Measurements from ENCODE around the gene NCOA1. TPM values are rescaled to one million over a fixed set of nuclear protein-coding genes. Genes with fewer than 3 reads are reported as not detected.
A peak's percentile ranks its signal among the peaks of the same experiment; 100 is the strongest.

Gene NCOA1
- total RNA-seq, 5 donors from 2014 or later (not counting 1 experiment from before 2014, with no cell fraction given), result 34.7 to 55.5 (median 37.6) TPM

DNA sequence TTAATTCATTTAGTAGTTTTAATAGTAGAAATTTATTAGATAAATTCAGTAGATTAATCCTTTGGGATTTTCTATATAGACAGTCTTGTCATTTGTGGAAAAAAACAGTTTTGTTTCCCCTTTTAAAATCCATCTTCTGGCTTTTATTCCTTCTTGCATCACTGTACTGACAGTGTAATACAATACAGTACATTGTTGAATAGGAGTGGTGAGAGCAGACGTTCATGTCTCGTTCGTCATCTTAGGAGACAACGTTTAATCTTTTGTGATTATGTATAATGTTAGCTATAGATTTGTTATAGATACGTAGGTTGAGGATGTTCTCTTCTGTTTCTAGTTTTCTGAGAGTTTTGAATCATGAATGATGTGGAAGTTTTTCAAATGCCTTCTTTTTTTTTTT lies 61.8 kb downstream of the NCOA1 start:
- Mint-ChIP-seq H3K4me1 (peaks cover 27 to 41% (median 33%) of the 10 kb centered on the region in 3 donors), H3K9me3 (peaks cover 9 to 25% (median 20%) of the 10 kb centered on the region in 3 donors), H3K4me3 (no peak overlapping the region), H3K36me3 (peaks cover 55% of the 10 kb centered on the region), H3K27me3 (no peaks in the 10 kb centered on the region), H3K27ac (no peak overlapping the region)
- POLR2A ChIA-PET, result interaction anchor here in 1 of 2 donors (0.7 kb wide), 1 partner anchor 24 kb away, joined by 4 read pairs; no protein-coding TSS in a partner anchor
- Histone ChIP-seq H3K4me3 (ENCODE audit: control insufficient read depth in 1 of 2, extremely low read depth in 1 of 2, low read length in 1 of 2) (no peak overlapping the region), H3K27me3 (replicated peaks in 1 of 2; ENCODE audit: control insufficient read depth in 2 of 2, extremely low read depth in 1 of 2, insufficient read depth in 2 of 2, low read length in 1 of 2) (no peaks in the 10 kb centered on the region), H3K9me3 (no peaks in the 10 kb centered on the region), H3K4me1 (ENCODE audit: control insufficient read depth in 1 of 2, extremely low read depth in 1 of 2, insufficient read depth in 2 of 2, low read length in 2 of 2) (no peaks in the 10 kb centered on the region), H3K27ac (ENCODE audit: low read length) (no peak overlapping the region), H3K36me3 (ENCODE audit: control insufficient read depth in 2 of 2, extremely low read depth in 1 of 2, insufficient read depth in 1 of 2, low read length in 1 of 2) (peaks cover 5 to 6% of the 10 kb centered on the region in 2 donors)
- no peak for DNase-seq
- WGBS (ENCODE audit: insufficient coverage), result 100% methylated on average over 1 of the region's 5 CpGs
- ATAC-seq (replicated peaks in 1 of 4), result no peak
- CTCF ChIA-PET, result interaction anchor here (0.6 to 0.7 kb wide), 3 partner anchors 11 to 650 kb away, joined by 3 to 4 read pairs (median 3); no protein-coding TSS in a partner anchor

DNA sequence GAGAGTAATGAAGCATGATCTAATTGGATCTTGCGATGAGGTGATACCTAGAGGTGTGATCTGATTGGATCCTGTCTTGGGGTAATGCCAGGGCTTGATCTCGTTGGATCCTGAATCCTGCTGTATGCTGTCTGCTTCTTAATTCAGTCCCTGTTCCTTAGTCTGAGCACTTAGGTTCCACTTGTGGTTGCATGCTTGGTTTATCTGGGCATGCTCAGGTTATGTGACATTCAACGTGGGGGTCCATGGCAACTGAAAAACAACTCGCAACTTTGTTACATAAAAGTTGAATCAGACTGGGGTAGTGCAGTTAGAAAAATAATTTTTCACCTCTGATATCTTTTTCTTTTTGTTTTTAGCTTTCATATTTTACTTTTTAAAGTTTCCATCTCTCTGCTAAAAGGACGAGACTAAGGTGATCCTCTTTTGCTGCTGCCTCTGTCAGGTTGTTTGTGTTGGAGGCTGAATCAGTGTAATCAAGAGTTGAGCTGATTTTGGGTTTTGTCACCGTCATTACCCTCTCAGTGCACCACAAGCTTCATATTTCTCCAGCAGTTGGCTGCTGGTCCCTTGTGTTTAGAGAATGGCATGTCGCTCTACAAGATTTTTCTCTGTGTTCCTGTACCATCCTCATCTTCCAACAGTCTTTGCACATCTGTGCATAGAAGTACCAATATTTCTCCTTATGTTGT lies 67.9 kb downstream of the NCOA1 start:
- Histone ChIP-seq H3K27me3 (replicated peaks in 1 of 2; ENCODE audit: control insufficient read depth in 2 of 2, extremely low read depth in 1 of 2, insufficient read depth in 2 of 2, low read length in 1 of 2) (no peaks in the 10 kb centered on the region), H3K27ac (ENCODE audit: low read length) (no peak overlapping the region), H3K4me3 (ENCODE audit: control insufficient read depth in 1 of 2, extremely low read depth in 1 of 2, low read length in 1 of 2) (no peak overlapping the region), H3K36me3 (ENCODE audit: control insufficient read depth in 2 of 2, extremely low read depth in 1 of 2, insufficient read depth in 1 of 2, low read length in 1 of 2) (peaks cover 2 to 10% of the 10 kb centered on the region in 2 donors), H3K9me3 (no peaks in the 10 kb centered on the region), H3K4me1 (ENCODE audit: control insufficient read depth in 1 of 2, extremely low read depth in 1 of 2, insufficient read depth in 2 of 2, low read length in 2 of 2) (peaks cover 0 to 3% of the 10 kb centered on the region in 2 experiments)
- no peak overlapping the region for H3K4me3 Mint-ChIP-seq
- WGBS (ENCODE audit: insufficient coverage), result 100% methylated on average over 3 of the region's 7 CpGs
- ATAC-seq (replicated peaks in 1 of 4) (no peak), DNase-seq (no peak)
- CTCF ChIA-PET, result no interaction called here
- peaks cover 3 to 11% (median 8%) of the 10 kb centered on the region in 3 donors for H3K9me3 Mint-ChIP-seq
- H3K36me3 Mint-ChIP-seq, result peaks cover 59% of the 10 kb centered on the region
- no peaks in the 10 kb centered on the region for H3K27me3 Mint-ChIP-seq
- H3K27ac Mint-ChIP-seq, result peak overlapping the region in 1 of 2 donors; percentile 6
- POLR2A ChIA-PET, result interaction anchor here in 1 of 2 donors (0.7 kb wide), 1 partner anchor 24 kb away, joined by 3 read pairs; no protein-coding TSS in a partner anchor
- H3K4me1 Mint-ChIP-seq, result peaks cover 50 to 57% (median 54%) of the 10 kb centered on the region in 3 donors

DNA sequence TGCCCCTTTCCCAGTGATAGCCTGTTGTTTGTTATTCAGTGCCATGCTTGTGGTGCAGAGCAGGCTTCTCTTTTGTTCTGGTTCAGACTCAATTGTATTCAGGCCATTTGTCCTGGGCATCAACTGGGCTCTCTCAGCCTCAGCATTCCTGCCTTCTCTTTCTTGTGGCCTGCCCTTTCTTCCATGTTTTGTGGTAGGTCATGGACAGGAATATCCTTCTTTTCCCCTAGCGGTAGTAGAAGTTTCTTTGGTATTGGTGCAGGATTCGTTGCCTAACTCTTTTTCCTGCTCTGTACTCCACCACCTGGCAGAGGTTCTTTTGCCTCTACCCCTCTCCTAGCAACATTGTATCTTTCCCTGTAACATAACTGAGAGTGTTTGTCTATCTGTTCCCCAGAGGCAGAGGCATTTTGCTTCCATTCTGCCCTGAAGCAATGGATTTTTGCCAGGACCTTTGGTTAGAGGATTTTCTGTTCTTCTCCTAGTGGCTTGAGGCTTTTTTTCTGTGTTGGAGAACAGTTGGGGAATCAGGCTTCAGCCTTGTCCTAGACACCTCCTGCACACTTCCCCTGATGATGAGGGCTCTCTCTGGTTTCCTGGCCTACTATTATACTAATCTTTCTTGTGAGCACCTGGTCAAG lies 68.5 kb downstream of the NCOA1 start:
- Mint-ChIP-seq H3K27me3 (no peaks in the 10 kb centered on the region), H3K36me3 (peaks cover 59% of the 10 kb centered on the region), H3K27ac (no peak overlapping the region), H3K4me1 (peaks cover 48 to 57% (median 54%) of the 10 kb centered on the region in 3 donors), H3K4me3 (no peak overlapping the region), H3K9me3 (peaks cover 3 to 11% (median 8%) of the 10 kb centered on the region in 3 donors)
- H3K4me3 ChIP-seq (ENCODE audit: control insufficient read depth in 1 of 2, extremely low read depth in 1 of 2, low read length in 1 of 2), result no peak overlapping the region
- ATAC-seq (replicated peaks in 1 of 4) (no peak), DNase-seq (no peak)
- WGBS (ENCODE audit: insufficient coverage), result no CpG with 5 or more reads among the region's 2 CpGs
- H3K27ac ChIP-seq (ENCODE audit: low read length), result no peak overlapping the region
- no peaks in the 10 kb centered on the region for H3K27me3 ChIP-seq (replicated peaks in 1 of 2; ENCODE audit: control insufficient read depth in 2 of 2, extremely low read depth in 1 of 2, insufficient read depth in 2 of 2, low read length in 1 of 2)
- peaks cover 2 to 7% of the 10 kb centered on the region in 2 donors for H3K36me3 ChIP-seq (ENCODE audit: control insufficient read depth in 2 of 2, extremely low read depth in 1 of 2, insufficient read depth in 1 of 2, low read length in 1 of 2)
- H3K4me1 ChIP-seq (ENCODE audit: control insufficient read depth in 1 of 2, extremely low read depth in 1 of 2, insufficient read depth in 2 of 2, low read length in 2 of 2), result peaks cover 0 to 3% of the 10 kb centered on the region in 2 experiments
- ChIA-PET POLR2A (interaction anchor here in 1 of 2 donors (0.7 kb wide), 1 partner anchor 23 kb away, joined by 3 read pairs; no protein-coding TSS in a partner anchor), CTCF (no interaction called here)
- no peaks in the 10 kb centered on the region for H3K9me3 ChIP-seq

DNA sequence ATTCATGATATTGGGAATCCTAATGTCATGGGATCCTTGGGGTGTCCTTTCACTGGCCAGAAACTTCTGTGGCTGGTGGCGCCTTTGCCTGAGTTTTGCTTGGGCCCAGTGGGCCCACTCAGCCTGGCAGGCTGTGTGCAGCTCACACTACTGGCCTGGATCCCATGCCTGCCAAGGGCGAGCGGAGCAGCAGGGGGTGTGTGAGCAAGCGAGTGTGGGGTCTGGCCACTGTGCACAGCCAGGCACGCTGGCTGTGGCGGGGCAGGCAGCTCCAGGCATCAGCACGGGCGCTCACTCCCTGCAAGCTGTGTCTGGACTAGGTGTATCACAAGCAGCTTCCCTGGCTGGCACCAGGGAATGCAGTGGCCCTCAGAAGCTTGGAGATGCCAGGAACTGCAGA lies 74.5 kb downstream of the NCOA1 start:
- Histone ChIP-seq H3K9me3 (no peaks in the 10 kb centered on the region), H3K4me3 (ENCODE audit: control insufficient read depth in 1 of 2, extremely low read depth in 1 of 2, low read length in 1 of 2) (no peak overlapping the region), H3K27ac (ENCODE audit: low read length) (no peak overlapping the region), H3K36me3 (ENCODE audit: control insufficient read depth in 2 of 2, extremely low read depth in 1 of 2, insufficient read depth in 1 of 2, low read length in 1 of 2) (peaks cover 7 to 18% of the 10 kb centered on the region in 2 donors), H3K4me1 (ENCODE audit: control insufficient read depth in 1 of 2, extremely low read depth in 1 of 2, insufficient read depth in 2 of 2, low read length in 2 of 2) (peaks cover 0 to 4% of the 10 kb centered on the region in 2 experiments), H3K27me3 (replicated peaks in 1 of 2; ENCODE audit: control insufficient read depth in 2 of 2, extremely low read depth in 1 of 2, insufficient read depth in 2 of 2, low read length in 1 of 2) (no peaks in the 10 kb centered on the region)
- Mint-ChIP-seq H3K36me3 (peaks cover 41% of the 10 kb centered on the region), H3K27me3 (no peaks in the 10 kb centered on the region), H3K27ac (no peak overlapping the region), H3K4me3 (no peak overlapping the region), H3K4me1 (peaks cover 47 to 50% (median 50%) of the 10 kb centered on the region in 3 donors), H3K9me3 (peaks cover 0 to 3% (median 0%) of the 10 kb centered on the region in 3 donors)
- DNase-seq (no peak), ATAC-seq (replicated peaks in 1 of 4) (no peak)
- CTCF ChIA-PET, result no interaction called here
- 100% methylated on average over 5 of the region's 8 CpGs for WGBS (ENCODE audit: insufficient coverage)
- POLR2A ChIA-PET, result no interaction called here

DNA sequence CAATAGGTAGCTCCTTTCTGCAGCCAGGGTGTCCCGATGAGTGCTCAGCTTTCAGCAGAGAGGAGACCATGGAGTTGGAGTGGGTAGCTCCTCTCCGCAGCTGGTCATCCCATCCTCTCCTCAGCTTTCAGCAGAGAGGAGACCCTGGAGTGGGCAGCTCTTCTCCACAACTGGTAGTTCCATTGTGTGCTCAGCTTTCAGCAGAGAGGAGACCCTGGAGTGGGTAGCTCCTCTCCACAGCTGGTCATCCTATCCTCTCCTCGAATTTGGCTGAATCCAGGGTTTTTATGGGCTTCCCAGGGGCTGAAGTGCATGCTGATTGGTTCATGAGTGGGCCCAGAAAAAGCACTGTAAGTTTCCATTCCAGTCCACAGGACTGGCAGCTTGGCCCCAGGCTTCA lies 75.2 kb downstream of the NCOA1 start:
- ChIA-PET POLR2A (no interaction called here), CTCF (no interaction called here)
- Histone ChIP-seq H3K9me3 (no peaks in the 10 kb centered on the region), H3K27ac (ENCODE audit: low read length) (no peak overlapping the region), H3K4me1 (ENCODE audit: control insufficient read depth in 1 of 2, extremely low read depth in 1 of 2, insufficient read depth in 2 of 2, low read length in 2 of 2) (peaks cover 0 to 4% of the 10 kb centered on the region in 2 experiments), H3K27me3 (replicated peaks in 1 of 2; ENCODE audit: control insufficient read depth in 2 of 2, extremely low read depth in 1 of 2, insufficient read depth in 2 of 2, low read length in 1 of 2) (no peaks in the 10 kb centered on the region), H3K4me3 (ENCODE audit: control insufficient read depth in 1 of 2, extremely low read depth in 1 of 2, low read length in 1 of 2) (no peak overlapping the region), H3K36me3 (ENCODE audit: control insufficient read depth in 2 of 2, extremely low read depth in 1 of 2, insufficient read depth in 1 of 2, low read length in 1 of 2) (peaks cover 7 to 18% of the 10 kb centered on the region in 2 donors)
- DNase-seq (no peak), ATAC-seq (replicated peaks in 1 of 4) (no peak)
- peaks cover 43 to 48% (median 48%) of the 10 kb centered on the region in 3 donors for H3K4me1 Mint-ChIP-seq
- H3K9me3 Mint-ChIP-seq, result peaks cover 0 to 3% (median 0%) of the 10 kb centered on the region in 3 donors
- no peak overlapping the region for H3K27ac Mint-ChIP-seq
- WGBS (ENCODE audit: insufficient coverage), result 83% methylated on average over 1 of the region's 3 CpGs
- peaks cover 45% of the 10 kb centered on the region for H3K36me3 Mint-ChIP-seq
- H3K4me3 Mint-ChIP-seq, result no peak overlapping the region
- no peaks in the 10 kb centered on the region for H3K27me3 Mint-ChIP-seq

DNA sequence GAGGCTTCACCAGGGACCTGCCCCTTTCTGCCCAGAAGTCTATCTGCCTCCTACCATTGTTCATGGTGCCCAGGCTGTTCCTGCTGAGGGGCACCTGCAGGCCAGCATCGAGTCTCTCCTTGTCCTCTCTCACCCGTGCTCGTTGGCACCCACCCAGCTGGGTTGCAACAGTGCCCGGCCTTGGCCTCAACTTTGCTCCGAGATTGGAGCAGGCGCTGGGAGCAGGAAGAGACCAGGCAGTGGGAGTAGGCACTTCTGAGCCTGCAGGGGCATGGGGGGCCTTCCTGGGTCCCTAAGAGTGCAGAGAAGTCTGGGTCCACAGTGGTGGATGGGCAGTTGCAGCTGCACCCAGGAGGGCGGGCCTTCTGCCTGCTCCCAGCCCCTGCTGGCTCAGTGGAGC lies 75.6 kb downstream of the NCOA1 start:
- 98% methylated on average over 6 of the region's 7 CpGs for WGBS (ENCODE audit: insufficient coverage)
- ChIA-PET CTCF (no interaction called here), POLR2A (no interaction called here)
- H3K9me3 ChIP-seq, result no peaks in the 10 kb centered on the region
- Mint-ChIP-seq H3K4me1 (peaks cover 41 to 47% (median 45%) of the 10 kb centered on the region in 3 donors), H3K27ac (no peak overlapping the region), H3K27me3 (no peaks in the 10 kb centered on the region), H3K9me3 (peaks cover 0 to 3% (median 0%) of the 10 kb centered on the region in 3 donors), H3K4me3 (no peak overlapping the region), H3K36me3 (peaks cover 45% of the 10 kb centered on the region)
- H3K27ac ChIP-seq (ENCODE audit: low read length), result no peak overlapping the region
- H3K4me3 ChIP-seq (ENCODE audit: control insufficient read depth in 1 of 2, extremely low read depth in 1 of 2, low read length in 1 of 2), result no peak overlapping the region
- peaks cover 7 to 18% of the 10 kb centered on the region in 2 donors for H3K36me3 ChIP-seq (ENCODE audit: control insufficient read depth in 2 of 2, extremely low read depth in 1 of 2, insufficient read depth in 1 of 2, low read length in 1 of 2)
- ATAC-seq (replicated peaks in 1 of 4) (no peak), DNase-seq (no peak)
- H3K4me1 ChIP-seq (ENCODE audit: control insufficient read depth in 1 of 2, extremely low read depth in 1 of 2, insufficient read depth in 2 of 2, low read length in 2 of 2), result peaks cover 0 to 4% of the 10 kb centered on the region in 2 experiments
- H3K27me3 ChIP-seq (replicated peaks in 1 of 2; ENCODE audit: control insufficient read depth in 2 of 2, extremely low read depth in 1 of 2, insufficient read depth in 2 of 2, low read length in 1 of 2), result no peaks in the 10 kb centered on the region
